CD4-positive, alpha-beta memory T cell (primary cell): ENCODE measurements around the gene SAMD11. TPM values are rescaled to one million over a fixed set of nuclear protein-coding genes. Genes with fewer than 3 reads are reported as not detected.
"Not testable (repeated sequence)": the region's sequence is repeated elsewhere in the genome, so short reads cannot be mapped to it uniquely, and the experiment has no call there.

ENCODE experiments used
- CTCF ChIA-PET: fragments of 350-600 bp; sonication (Branson Sonifier 250); formaldehyde crosslinking; loops from one replicate; lab custom pipeline; 2021; ENCODE audit warnings: inconsistent platforms; ENCODE audit not compliant: partially characterized antibody; lab: Charles Lee
- POLR2A ChIA-PET: fragments of 350-600 bp; sonication (Branson Sonifier 250); formaldehyde crosslinking; loops from one replicate; lab custom pipeline; 2021; ENCODE audit not compliant: partially characterized antibody; lab: Charles Lee
- DNase-seq, 5 donors: peaks; one replicate each; pipeline versions ENCODE4 v3.0.0 to v3.0.0-alpha.2; 2020 to 2022; ENCODE audit warnings: mixed read lengths in 1 of 5
- H3K27ac ChIP-seq: one replicate; pipeline ENCODE4 v1.7.0; 2013; ENCODE audit warnings: low read depth, low read length
- H3K27me3 ChIP-seq: 2 replicates; pipeline ENCODE4 v1.7.0; 2013; ENCODE audit warnings: mild to moderate bottlenecking, low read length, moderate library complexity; ENCODE audit not compliant: insufficient read depth
- H3K36me3 ChIP-seq: 2 replicates; pipeline ENCODE4 v1.7.0; 2013; ENCODE audit warnings: mild to moderate bottlenecking, low read length, moderate library complexity; ENCODE audit not compliant: insufficient read depth
- H3K4me1 ChIP-seq: 2 replicates; pipeline ENCODE4 v1.7.0; 2013; ENCODE audit warnings: mild to moderate bottlenecking, low read length, moderate library complexity; ENCODE audit not compliant: insufficient read depth
- H3K4me3 ChIP-seq, 2 donors: one replicate each; pipeline ENCODE4 v1.7.0; 2013; ENCODE audit warnings: low read length in 2 of 2, mild to moderate bottlenecking in 1 of 2
- H3K9me3 ChIP-seq, 2 donors: one replicate each; pipeline ENCODE4 v1.7.0; 2013; ENCODE audit warnings: low read length in 2 of 2, control low read depth in 1 of 2; ENCODE audit not compliant: control insufficient read depth in 1 of 2
- H3K27ac Mint-ChIP-seq, 7 donors: one replicate each; pipeline ENCODE4 v1.8.0; 2020 to 2021; ENCODE audit warnings: mixed read lengths in 7 of 7, mild to moderate bottlenecking in 6 of 7, inconsistent platforms in 3 of 7, moderate library complexity in 3 of 7
- H3K27me3 Mint-ChIP-seq, 2 donors: one replicate each; pipeline ENCODE4 v1.8.0; 2020 to 2021; ENCODE audit warnings: mixed read lengths in 2 of 2
- H3K36me3 Mint-ChIP-seq, 2 donors: one replicate each; pipeline ENCODE4 v1.8.0; 2020 to 2021; ENCODE audit warnings: mixed read lengths in 2 of 2, inconsistent platforms in 1 of 2, mild to moderate bottlenecking in 1 of 2
- H3K4me1 Mint-ChIP-seq, 4 donors: one replicate each; pipeline ENCODE4 v1.8.0; 2020 to 2021; ENCODE audit warnings: mixed read lengths in 4 of 4, mild to moderate bottlenecking in 1 of 4
- H3K4me3 Mint-ChIP-seq, 8 donors: one replicate each; pipeline ENCODE4 v1.8.0; 2020 to 2021; ENCODE audit warnings: mixed read lengths in 8 of 8, mild to moderate bottlenecking in 7 of 8, moderate library complexity in 6 of 8, inconsistent platforms in 3 of 8
- H3K9me3 Mint-ChIP-seq, 8 donors: one replicate each; pipeline ENCODE4 v1.8.0; 2020 to 2021; ENCODE audit warnings: mixed read lengths in 8 of 8, mild to moderate bottlenecking in 5 of 8, inconsistent platforms in 3 of 8, moderate library complexity in 1 of 8
- intact Hi-C: fragments of 100-400 bp; cut with micrococcal nuclease; formaldehyde crosslinking; loops from one replicate; pipeline ENCODE4 v1.15.1; 2023
- polyA plus RNA-seq, 2 donors: library from polyadenylated mRNA; unstranded; fragments of 300-500 nt; fragmentation: Illumina TruSeq; gene quantifications; one replicate each; pipeline ENCODE4 v1.2.3, GENCODE V29; 2021
- total RNA-seq, 2 experiments: library from RNA; stranded (reverse); gene quantifications; one replicate each; pipeline ENCODE4 v1.2.3, GENCODE V29; 2021

Gene SAMD11
- total and polyA plus RNA-seq, 4 experiments from 2014 or later: 0.10 TPM; not detected in 3

- Mint-ChIP-seq H3K27me3 (peaks cover 6 to 10% of the 10 kb centered on the region in 2 donors), H3K36me3 (peaks cover 19 to 23% of the 10 kb centered on the region in 2 donors), H3K27ac (no peak overlapping the region), H3K4me3 (peak overlapping the region in 1 of 8 donors; percentile 10), H3K4me1 (peaks cover 2 to 14% (median 8%) of the 10 kb centered on the region in 4 donors), H3K9me3 (no peaks in the 10 kb centered on the region)
- H3K27me3 ChIP-seq: peaks cover 7% of the 10 kb centered on the region
- POLR2A ChIA-PET: no interaction called here
- H3K4me1 ChIP-seq: peaks cover 19% of the 10 kb centered on the region
- no peak overlapping the region for H3K4me3 ChIP-seq
- CTCF ChIA-PET: no interaction called here
- no peak overlapping the region for H3K27ac ChIP-seq
- no peak for DNase-seq
- intact Hi-C loops: no loop called here
- H3K9me3 ChIP-seq: no peaks in the 10 kb centered on the region
- H3K36me3 ChIP-seq: peaks cover 20% of the 10 kb centered on the region
These were observed 20.0 kb downstream of the SAMD11 start for GRCh38 chr1:943545-944340.

- Histone ChIP-seq H3K4me1 (peaks cover 19% of the 10 kb centered on the region), H3K9me3 (no peaks in the 10 kb centered on the region), H3K36me3 (peaks cover 28% of the 10 kb centered on the region), H3K27ac (no peak overlapping the region), H3K4me3 (no peak overlapping the region), H3K27me3 (peaks cover 7% of the 10 kb centered on the region)
- Mint-ChIP-seq H3K9me3 (no peaks in the 10 kb centered on the region), H3K27ac (no peak overlapping the region), H3K27me3 (peaks cover 3 to 6% of the 10 kb centered on the region in 2 donors), H3K4me1 (peaks cover 2 to 14% (median 8%) of the 10 kb centered on the region in 4 donors), H3K36me3 (peaks cover 26 to 30% of the 10 kb centered on the region in 2 donors), H3K4me3 (peak overlapping the region in 2 of 8 donors; percentile 23 to 78)
- intact Hi-C loops: no loop called here
- ChIA-PET CTCF (no interaction called here), POLR2A (no interaction called here)
- DNase-seq: no peak
These were observed 20.9 kb downstream of the SAMD11 start for GRCh38 chr1:944341-945325.

GRCh38 chr1:945688-946556 lies 22.2 kb downstream of the SAMD11 start:
- H3K27ac ChIP-seq: no peak overlapping the region
- no peak for DNase-seq
- H3K36me3 ChIP-seq: peaks cover 40% of the 10 kb centered on the region
- POLR2A ChIA-PET: no interaction called here
- intact Hi-C loops: no loop called here
- Mint-ChIP-seq H3K27ac (no peak overlapping the region), H3K9me3 (no peaks in the 10 kb centered on the region), H3K4me1 (peaks cover 2 to 18% (median 4%) of the 10 kb centered on the region in 4 donors), H3K27me3 (peaks cover 2 to 3% of the 10 kb centered on the region in 2 donors), H3K36me3 (peaks cover 38 to 42% of the 10 kb centered on the region in 2 donors), H3K4me3 (peak overlapping the region in 1 of 8 donors; percentile 30)
- no peak overlapping the region for H3K4me3 ChIP-seq
- CTCF ChIA-PET: no interaction called here
- no peaks in the 10 kb centered on the region for H3K9me3 ChIP-seq
- H3K4me1 ChIP-seq: peaks cover 13% of the 10 kb centered on the region
- peaks cover under 1% of the 10 kb centered on the region for H3K27me3 ChIP-seq

DNA sequence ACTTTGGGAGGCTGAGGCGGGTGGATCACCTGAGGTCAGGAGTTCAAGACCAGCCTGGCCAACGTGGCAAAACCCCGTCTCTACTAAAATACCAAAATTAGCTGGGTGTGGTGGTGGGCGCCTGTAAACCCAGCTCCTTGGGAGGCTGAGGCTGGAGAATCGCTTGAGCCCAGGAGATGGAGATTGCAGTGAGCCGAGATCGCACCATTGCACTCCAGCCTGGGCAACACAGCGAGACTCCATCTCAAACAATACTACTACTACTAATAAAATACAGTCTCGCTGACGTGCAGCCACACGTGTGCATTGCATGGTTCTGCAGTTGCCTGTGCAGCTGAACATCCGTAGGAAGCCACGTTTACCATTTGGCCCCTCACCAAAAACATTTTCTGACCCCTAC lies 23.1 kb downstream of the SAMD11 start:
- H3K9me3 Mint-ChIP-seq, CTCF ChIA-PET, POLR2A ChIA-PET, DNase-seq, H3K4me3 ChIP-seq, intact Hi-C loops, H3K4me3 Mint-ChIP-seq, H3K27me3 ChIP-seq, H3K27me3 Mint-ChIP-seq, H3K4me1 ChIP-seq, H3K27ac ChIP-seq, H3K27ac Mint-ChIP-seq, H3K9me3 ChIP-seq: not testable (repeated sequence)
- H3K36me3 Mint-ChIP-seq: peaks cover 43 to 49% of the 10 kb centered on the region in 2 donors
- H3K4me1 Mint-ChIP-seq: peaks cover 0 to 12% (median 3%) of the 10 kb centered on the region in 4 donors
- peaks cover 46% of the 10 kb centered on the region for H3K36me3 ChIP-seq

- Histone ChIP-seq H3K4me3 (no peak overlapping the region), H3K9me3 (no peaks in the 10 kb centered on the region), H3K27me3 (no peaks in the 10 kb centered on the region), H3K36me3 (peaks cover 57% of the 10 kb centered on the region), H3K27ac (no peak overlapping the region), H3K4me1 (peaks cover 3% of the 10 kb centered on the region)
- Mint-ChIP-seq H3K4me1 (peaks cover 0 to 12% (median 3%) of the 10 kb centered on the region in 4 donors), H3K36me3 (peaks cover 44 to 55% of the 10 kb centered on the region in 2 donors), H3K27ac (no peak overlapping the region), H3K9me3 (peaks cover 0 to 2% (median 0%) of the 10 kb centered on the region in 8 donors), H3K4me3 (no peak overlapping the region), H3K27me3 (no peaks in the 10 kb centered on the region)
- ChIA-PET CTCF (no interaction called here), POLR2A (no interaction called here)
- DNase-seq: no peak
- intact Hi-C loops: no loop called here
These were observed 24.2 kb downstream of the SAMD11 start for GRCh38 chr1:947958-948357.

DNA sequence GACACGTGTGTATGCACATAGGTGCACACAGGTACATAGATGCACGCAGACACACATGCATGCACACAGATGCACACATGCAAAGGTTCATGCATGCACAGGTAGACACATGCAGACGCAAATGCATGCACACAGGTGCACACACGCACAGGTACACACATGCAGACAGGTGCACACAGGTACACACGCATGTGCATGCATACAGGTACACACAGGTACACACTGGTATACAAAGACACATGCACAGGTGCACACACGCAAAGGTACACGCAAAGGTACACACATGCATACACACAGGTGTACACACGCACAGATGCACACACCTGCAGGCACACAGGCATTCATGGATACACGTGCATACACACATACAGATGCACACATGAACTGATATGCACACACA lies 26.5 kb downstream of the SAMD11 start:
- no peaks in the 10 kb centered on the region for H3K27me3 Mint-ChIP-seq
- ChIA-PET POLR2A (no interaction called here), CTCF (no interaction called here)
- H3K27ac Mint-ChIP-seq: no peak overlapping the region
- Histone ChIP-seq H3K4me1 (no peaks in the 10 kb centered on the region), H3K4me3 (no peak overlapping the region), H3K27me3 (no peaks in the 10 kb centered on the region), H3K9me3 (no peaks in the 10 kb centered on the region), H3K36me3 (peaks cover 80% of the 10 kb centered on the region), H3K27ac (no peak overlapping the region)
- H3K9me3 Mint-ChIP-seq: peaks cover 0 to 2% (median 0%) of the 10 kb centered on the region in 8 donors
- DNase-seq: no peak
- H3K4me3 Mint-ChIP-seq: no peak overlapping the region
- peaks cover 54 to 67% of the 10 kb centered on the region in 2 donors for H3K36me3 Mint-ChIP-seq
- intact Hi-C loops: no loop called here
- H3K4me1 Mint-ChIP-seq: peaks cover 0 to 12% (median 5%) of the 10 kb centered on the region in 4 donors
